ENCODE measurements around the gene C8G.

Gene C8G

GRCh38 chr9:136940526-136941230 lies 4.4 kb upstream of the C8G start:
- no peak overlapping the region for H3K4me3 ChIP-seq (replicated peaks; ENCODE audit: low read depth, low read length)
- no peak for TF ChIP-seq CTCF (IDR thresholded peaks at IDR 0.05; ENCODE audit: low read length, missing control alignments)
- no peak for DNase-seq (ENCODE audit: low read depth)

DNA sequence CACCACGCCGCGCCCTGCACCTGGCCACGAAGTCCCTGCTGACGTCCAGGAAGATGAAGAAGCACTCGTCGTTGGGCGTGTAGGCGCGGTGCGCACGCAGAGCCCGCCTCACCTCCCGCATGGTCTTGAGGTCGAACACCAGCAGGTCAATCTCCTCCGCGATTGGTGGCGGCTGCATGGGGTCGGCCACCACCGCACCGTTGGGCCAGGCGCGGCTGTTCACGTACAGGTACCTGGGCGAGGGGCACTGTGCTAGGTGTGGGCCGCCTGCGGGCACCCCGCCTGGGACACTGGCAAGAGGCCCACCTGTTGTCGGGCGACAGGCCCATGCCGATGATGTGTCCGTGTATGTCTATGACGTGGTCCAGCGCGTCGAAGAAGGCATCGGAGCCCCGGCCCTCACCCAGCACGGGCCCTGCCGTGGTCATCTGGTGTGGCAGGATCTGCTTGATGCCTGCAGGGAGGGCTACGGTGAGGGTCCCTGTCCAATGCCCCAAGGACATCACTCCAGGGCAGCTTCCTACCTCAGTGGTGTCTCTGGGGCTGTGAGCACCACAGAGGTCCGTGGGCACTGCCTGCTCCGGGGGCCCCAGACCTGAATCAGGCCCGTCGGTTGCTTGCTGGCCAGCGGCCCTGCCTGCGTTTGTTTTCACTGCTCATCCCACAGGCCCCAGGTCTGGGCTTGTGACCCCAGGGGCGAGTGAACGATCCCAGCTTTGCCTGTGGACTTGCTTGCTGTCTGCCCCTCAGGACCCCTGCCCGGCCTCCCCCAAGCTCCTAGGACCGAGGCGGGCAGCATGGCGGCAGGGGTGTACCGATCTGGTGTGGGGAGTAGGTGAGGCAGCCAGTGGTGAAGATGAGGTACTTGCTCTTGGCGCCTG lies 3.6 kb upstream of the C8G start:
- H3K4me3 ChIP-seq (replicated peaks; ENCODE audit: low read depth, low read length) = no peak overlapping the region
- TF ChIP-seq CTCF (IDR thresholded peaks at IDR 0.05; ENCODE audit: low read length, missing control alignments) = no peak
- no peak for DNase-seq (ENCODE audit: low read depth)

- no peak for TF ChIP-seq CTCF (IDR thresholded peaks at IDR 0.05; ENCODE audit: low read length, missing control alignments)
- no peak overlapping the region for H3K4me3 ChIP-seq (replicated peaks; ENCODE audit: low read depth, low read length)
- no peak for DNase-seq (ENCODE audit: low read depth)
These were observed 2.7 kb upstream of the C8G start for GRCh38 chr9:136942112-136942880.

DNA sequence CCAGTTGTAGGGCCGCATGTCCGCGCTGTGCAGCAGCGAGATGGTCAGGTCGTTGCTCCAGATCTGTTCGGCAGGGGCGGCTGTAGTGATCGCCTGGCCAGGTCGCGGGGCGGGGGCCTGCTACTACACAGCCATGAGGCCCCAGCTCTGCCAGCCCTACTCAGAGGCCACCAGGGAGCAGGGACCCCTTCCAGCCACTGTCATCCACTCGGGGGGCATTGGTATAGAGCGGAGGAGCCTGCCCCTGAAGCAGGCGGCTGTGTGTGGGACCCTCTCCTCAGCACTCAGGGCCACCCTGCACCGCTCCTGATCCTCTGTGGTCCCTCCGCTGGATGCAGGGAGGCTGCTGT lies 2.2 kb upstream of the C8G start:
- H3K4me3 ChIP-seq (replicated peaks; ENCODE audit: low read depth, low read length) = peak overlapping the region; percentile 75
- no peak for TF ChIP-seq CTCF (IDR thresholded peaks at IDR 0.05; ENCODE audit: low read length, missing control alignments)
- DNase-seq (ENCODE audit: low read depth) = no peak

DNA sequence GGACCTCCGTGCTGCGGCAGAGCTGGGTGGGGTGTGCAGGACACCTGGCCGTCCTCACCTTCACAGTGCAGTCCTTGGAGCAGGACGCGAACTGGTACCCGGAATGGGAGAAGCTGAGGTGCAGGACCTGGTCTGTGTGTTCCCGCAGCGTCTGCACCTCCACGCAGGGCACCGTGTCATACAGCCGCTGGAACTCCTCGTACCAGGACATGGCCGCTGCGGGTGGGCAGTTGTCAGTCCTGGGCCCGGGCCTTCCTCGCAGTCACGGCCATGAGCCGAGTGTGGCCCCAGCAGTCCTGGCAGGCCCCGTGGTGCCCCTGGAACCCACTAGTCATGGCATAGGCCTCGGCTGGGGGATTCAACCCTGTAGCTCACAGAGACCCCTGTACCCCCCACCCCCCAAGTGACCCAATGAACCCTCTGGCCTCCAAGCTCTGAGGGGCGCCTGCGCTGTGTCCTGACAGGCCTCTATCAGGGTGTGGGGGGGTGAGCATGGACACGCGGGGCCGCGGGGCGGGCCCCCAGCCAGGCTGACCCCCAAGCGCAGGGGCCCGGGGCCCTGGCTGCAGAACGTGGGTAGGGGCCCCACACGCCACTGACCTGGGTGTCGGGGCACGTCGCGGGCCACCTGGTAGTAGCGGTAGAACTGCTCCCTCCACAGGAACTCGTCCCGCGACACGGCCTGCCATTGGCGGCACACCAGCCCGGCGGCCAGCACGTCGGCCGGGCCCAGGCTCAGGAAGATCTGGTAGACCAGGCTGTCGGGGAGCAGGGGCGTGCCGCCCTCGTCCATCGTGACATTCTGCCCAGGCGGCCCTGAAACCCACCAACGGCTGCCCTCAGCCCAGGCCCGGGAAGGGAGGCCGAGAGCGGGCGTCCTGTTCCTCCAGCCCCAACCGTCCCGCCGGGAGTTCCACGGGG lies 1.5 kb upstream of the C8G start:
- TF ChIP-seq CTCF (IDR thresholded peaks at IDR 0.05; ENCODE audit: low read length, missing control alignments) = no peak
- peak overlapping the region; percentile 75 for H3K4me3 ChIP-seq (replicated peaks; ENCODE audit: low read depth, low read length)
- DNase-seq (ENCODE audit: low read depth) = peak; percentile 22

DNA sequence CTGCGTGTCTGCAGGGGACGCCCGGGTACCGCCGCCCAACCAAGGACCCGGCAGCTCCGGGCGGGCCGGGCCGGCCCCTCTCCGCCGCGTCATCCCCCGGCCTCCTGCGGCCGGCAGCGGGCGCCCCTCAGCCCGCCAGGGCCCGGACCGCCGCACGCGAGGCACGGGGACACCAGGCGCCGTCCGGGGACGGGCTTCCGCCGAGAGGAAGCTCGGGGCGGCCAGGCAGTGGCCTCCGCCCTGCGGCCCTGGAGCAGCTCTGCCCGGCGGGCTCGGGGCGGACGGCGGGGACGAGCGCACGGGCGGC lies 878 bp upstream of the C8G start:
- DNase-seq (ENCODE audit: low read depth) = peak; percentile 60
- peak overlapping the region; percentile 75 for H3K4me3 ChIP-seq (replicated peaks; ENCODE audit: low read depth, low read length)
- no peak for TF ChIP-seq CTCF (IDR thresholded peaks at IDR 0.05; ENCODE audit: low read length, missing control alignments)
